ENCODE results near the gene RGS4. TPM values are rescaled to one million over a fixed set of nuclear protein-coding genes. Genes with fewer than 3 reads are reported as not detected.

Gene RGS4
- total RNA-seq, 1 donor from 2014 or later: 0.43 TPM

GRCh38 chr1:163094182-163094581, 25.0 kb downstream of the RGS4 start:
- H3K9me3 ChIP-seq (ENCODE audit: low read depth): no peaks in the 10 kb centered on the region
- H3K27me3 ChIP-seq: no peaks in the 10 kb centered on the region
- peaks cover 11% of the 10 kb centered on the region for H3K4me1 Mint-ChIP-seq
- TF ChIP-seq EZH2phosphoT487 (IDR thresholded peaks at IDR 0.05) (no peak), CTCF (IDR thresholded peaks at IDR 0.05) (no peak), EZH2 (IDR thresholded peaks at IDR 0.05) (no peak)
- H2AFZ ChIP-seq (replicated peaks): no peak overlapping the region
- H3K27me3 Mint-ChIP-seq (ENCODE audit: insufficient read depth, low read depth): peaks cover 1% of the 10 kb centered on the region
- H3K4me3 Mint-ChIP-seq: no peak overlapping the region
- no peaks in the 10 kb centered on the region for H3K36me3 Mint-ChIP-seq
- H3K27ac ChIP-seq: no peak overlapping the region
- H3F3A ChIP-seq (ENCODE audit: low read depth): no peaks in the 10 kb centered on the region
- no peaks in the 10 kb centered on the region for H3K79me2 ChIP-seq (ENCODE audit: low read depth)
- H3K9me3 Mint-ChIP-seq: no peaks in the 10 kb centered on the region
- no peak for DNase-seq (ENCODE audit: low spot score)
- H3K4me2 ChIP-seq: no peak overlapping the region
- peaks cover 8% of the 10 kb centered on the region for H3K4me1 ChIP-seq
- no peak overlapping the region for H3K4me3 ChIP-seq
- H3K27ac Mint-ChIP-seq: no peak overlapping the region
- H4K20me1 ChIP-seq (ENCODE audit: low read depth): no peaks in the 10 kb centered on the region
- no peaks in the 10 kb centered on the region for H3K36me3 ChIP-seq
- H3K9ac ChIP-seq: no peak overlapping the region

- no peaks in the 10 kb centered on the region for H3K27me3 Mint-ChIP-seq (ENCODE audit: insufficient read depth, low read depth)
- H2AFZ ChIP-seq (replicated peaks): no peak overlapping the region
- no peak overlapping the region for H3K4me2 ChIP-seq
- no peaks in the 10 kb centered on the region for H3K9me3 ChIP-seq (ENCODE audit: low read depth)
- no peaks in the 10 kb centered on the region for H3K27me3 ChIP-seq
- no peak overlapping the region for H3K27ac ChIP-seq
- peaks cover 11% of the 10 kb centered on the region for H3K4me1 Mint-ChIP-seq
- H3K36me3 ChIP-seq: no peaks in the 10 kb centered on the region
- H3K4me1 ChIP-seq: peaks cover 8% of the 10 kb centered on the region
- H3K9ac ChIP-seq: no peak overlapping the region
- H3K4me3 ChIP-seq: no peak overlapping the region
- no peaks in the 10 kb centered on the region for H3F3A ChIP-seq (ENCODE audit: low read depth)
- H3K79me2 ChIP-seq (ENCODE audit: low read depth): no peaks in the 10 kb centered on the region
- DNase-seq (ENCODE audit: low spot score): peak; percentile 2
- no peak overlapping the region for H3K27ac Mint-ChIP-seq
- H3K36me3 Mint-ChIP-seq: no peaks in the 10 kb centered on the region
- no peaks in the 10 kb centered on the region for H4K20me1 ChIP-seq (ENCODE audit: low read depth)
- H3K9me3 Mint-ChIP-seq: no peaks in the 10 kb centered on the region
- no peak overlapping the region for H3K4me3 Mint-ChIP-seq
- no peak for TF ChIP-seq EZH2 (IDR thresholded peaks at IDR 0.05)
- no peak for TF ChIP-seq EZH2phosphoT487 (IDR thresholded peaks at IDR 0.05)
- no peak for TF ChIP-seq CTCF (IDR thresholded peaks at IDR 0.05)
These were observed 25.4 kb downstream of the RGS4 start for GRCh38 chr1:163094589-163094988.

GRCh38 chr1:163095213-163095612, 26.1 kb downstream of the RGS4 start:
- Histone ChIP-seq H3K9ac (no peak overlapping the region), H4K20me1 (ENCODE audit: low read depth) (no peaks in the 10 kb centered on the region), H3K36me3 (no peaks in the 10 kb centered on the region), H3K27me3 (no peaks in the 10 kb centered on the region), H3F3A (ENCODE audit: low read depth) (no peaks in the 10 kb centered on the region), H3K4me1 (peaks cover 8% of the 10 kb centered on the region), H3K9me3 (ENCODE audit: low read depth) (no peaks in the 10 kb centered on the region), H3K4me3 (no peak overlapping the region), H2AFZ (replicated peaks) (no peak overlapping the region), H3K27ac (no peak overlapping the region), H3K79me2 (ENCODE audit: low read depth) (no peaks in the 10 kb centered on the region), H3K4me2 (no peak overlapping the region)
- H3K27me3 Mint-ChIP-seq (ENCODE audit: insufficient read depth, low read depth): no peaks in the 10 kb centered on the region
- no peak for TF ChIP-seq CTCF (IDR thresholded peaks at IDR 0.05)
- no peak for TF ChIP-seq EZH2 (IDR thresholded peaks at IDR 0.05)
- TF ChIP-seq EZH2phosphoT487 (IDR thresholded peaks at IDR 0.05): no peak
- H3K36me3 Mint-ChIP-seq: no peaks in the 10 kb centered on the region
- H3K4me1 Mint-ChIP-seq: peaks cover 11% of the 10 kb centered on the region
- no peaks in the 10 kb centered on the region for H3K9me3 Mint-ChIP-seq
- DNase-seq (ENCODE audit: low spot score): no peak
- H3K27ac Mint-ChIP-seq: no peak overlapping the region
- no peak overlapping the region for H3K4me3 Mint-ChIP-seq

Data from neural progenitor cell (in vitro differentiated cells).